ENCODE data around the gene HYDIN.

GRCh38 chr16:71249399-71249798 lies 18.9 kb upstream of the HYDIN start:
- TF ChIP-seq CTCF (IDR thresholded peaks at IDR 0.05; ENCODE audit: low read depth, low read length) (no peak), EZH2phosphoT487 (IDR thresholded peaks at IDR 0.05; ENCODE audit: low read depth) (no peak)

Data from OCI-LY3 (cell line).